ENCODE results near the gene FANCI.

DNA sequence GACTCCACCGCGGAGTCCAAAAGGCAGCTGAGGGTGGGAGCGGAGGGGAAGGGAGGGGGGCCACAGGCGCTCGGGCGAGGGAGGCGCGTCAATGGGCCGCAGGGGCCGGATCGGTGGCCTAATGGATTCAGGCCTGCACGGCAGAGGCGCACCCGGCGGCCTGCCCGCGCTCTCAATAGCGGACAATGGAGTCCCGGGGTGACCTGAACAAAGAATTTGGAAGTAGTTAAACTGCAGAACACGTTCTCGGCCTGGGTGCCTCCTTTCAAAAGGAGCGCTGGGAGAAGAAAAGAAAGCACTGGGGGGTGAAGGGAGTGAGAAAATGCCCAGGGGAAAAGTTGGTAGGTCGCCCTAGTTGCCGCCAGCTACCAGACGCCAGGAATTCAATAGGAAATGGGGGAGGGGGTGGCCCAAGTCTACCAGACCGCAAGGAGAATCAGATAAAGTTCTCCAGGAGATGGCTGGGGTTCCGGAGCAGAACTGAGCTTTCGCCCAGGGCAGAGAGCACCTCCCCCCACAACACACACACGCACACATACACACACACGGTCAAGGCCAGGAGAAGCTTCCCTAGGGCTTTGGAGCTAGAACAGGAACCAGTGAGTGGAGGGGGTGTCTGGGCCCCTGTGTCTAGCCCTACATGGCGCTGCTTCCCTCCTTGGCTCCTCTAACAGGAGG lies 116.7 kb downstream of the FANCI start:
- TF ChIP-seq EP300 (IDR thresholded peaks at IDR 0.05; ENCODE audit: borderline replicate concordance) (no peak), REST (IDR thresholded peaks at IDR 0.05; ENCODE audit: low read depth) (no peak), NFIC (IDR thresholded peaks at IDR 0.05) (no peak), EGR1 (IDR thresholded peaks at IDR 0.05) (no peak), RAD21 (IDR thresholded peaks at IDR 0.05; ENCODE audit: low read depth) (no peak), TAF1 (IDR thresholded peaks at IDR 0.05; ENCODE audit: low read depth) (no peak), CEBPB (IDR thresholded peaks at IDR 0.05) (no peak), MAX (IDR thresholded peaks at IDR 0.05) (no peak), TEAD4 (IDR thresholded peaks at IDR 0.05) (no peak), YY1 (IDR thresholded peaks at IDR 0.05; ENCODE audit: low read depth) (no peak)
- TF ChIP-seq, protein P1, sequence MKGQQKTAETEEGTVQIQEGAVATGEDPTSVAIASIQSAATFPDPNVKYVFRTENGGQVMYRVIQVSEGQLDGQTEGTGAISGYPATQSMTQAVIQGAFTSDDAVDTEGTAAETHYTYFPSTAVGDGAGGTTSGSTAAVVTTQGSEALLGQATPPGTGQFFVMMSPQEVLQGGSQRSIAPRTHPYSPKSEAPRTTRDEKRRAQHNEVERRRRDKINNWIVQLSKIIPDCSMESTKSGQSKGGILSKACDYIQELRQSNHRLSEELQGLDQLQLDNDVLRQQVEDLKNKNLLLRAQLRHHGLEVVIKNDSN (IDR thresholded peaks at IDR 0.05): no peak
